GM19438 (cell line): ENCODE measurements around the gene VPS16.
"Not testable (repeated sequence)": the region's sequence is repeated elsewhere in the genome, so short reads cannot be mapped to it uniquely, and the experiment has no call there.

ENCODE experiments used
- ATAC-seq: cut with Tn5 transposase; IDR thresholded peaks from one replicate; pipeline ENCODE4 v1.9.1; 2021; ENCODE audit warnings: low read depth; ENCODE audit not compliant: unreplicated experiment

Gene VPS16

GRCh38 chr20:2806351-2806701 is 34.2 kb upstream of the VPS16 start:
- ATAC-seq, result no peak

GRCh38 chr20:2807019-2807418 is 33.5 kb upstream of the VPS16 start:
- no peak for ATAC-seq

GRCh38 chr20:2807929-2808328 is 32.6 kb upstream of the VPS16 start:
- ATAC-seq, result not testable (repeated sequence)

GRCh38 chr20:2809690-2810089 is 30.9 kb upstream of the VPS16 start:
- no peak for ATAC-seq

- no peak for ATAC-seq
Observed at GRCh38 chr20:2812189-2812588, 28.4 kb upstream of the VPS16 start.

GRCh38 chr20:2814076-2814475 is 26.5 kb upstream of the VPS16 start:
- no peak for ATAC-seq

GRCh38 chr20:2814587-2815051 is 25.9 kb upstream of the VPS16 start, which contains the start of gene C20orf141:
Gene C20orf141, plus strand, starts transcription at chr20:2814987. Its CDS starts 198 bp downstream, at chr20:2815185.
- ATAC-seq, result no peak

- ATAC-seq, result no peak
Observed at GRCh38 chr20:2815242-2815900, 25.2 kb upstream of the VPS16 start.

- ATAC-seq, result no peak
Observed at GRCh38 chr20:2816030-2816582, 24.4 kb upstream of the VPS16 start, which contains the start of gene TMEM239. Gene TMEM239, plus strand, starts transcription at chr20:2816364. Its CDS starts 191 bp downstream, at chr20:2816555.

GRCh38 chr20:2816583-2817340 is 23.8 kb upstream of the VPS16 start:
- no peak for ATAC-seq

- no peak for ATAC-seq
Observed at GRCh38 chr20:2817341-2817726, 23.2 kb upstream of the VPS16 start.

- ATAC-seq, result no peak
Observed at GRCh38 chr20:2817891-2818595, 22.5 kb upstream of the VPS16 start.

GRCh38 chr20:2820084-2820895 is 20.3 kb upstream of the VPS16 start:
- ATAC-seq, result no peak

GRCh38 chr20:2820896-2821869 is 19.4 kb upstream of the VPS16 start:
- no peak for ATAC-seq

GRCh38 chr20:2822073-2822472 is 18.5 kb upstream of the VPS16 start:
- ATAC-seq, result no peak

- no peak for ATAC-seq
Observed at GRCh38 chr20:2825761-2826160, 14.8 kb upstream of the VPS16 start.

- no peak for ATAC-seq
Observed at GRCh38 chr20:2826655-2827054, 13.9 kb upstream of the VPS16 start.

- no peak for ATAC-seq
Observed at GRCh38 chr20:2829376-2829775, 11.2 kb upstream of the VPS16 start.

- not testable (repeated sequence) for ATAC-seq
Observed at GRCh38 chr20:2831206-2831605, 9.3 kb upstream of the VPS16 start.
